GM18861 (cell line): ENCODE measurements around the gene CEP164.
"Not testable (repeated sequence)": the region's sequence is repeated elsewhere in the genome, so short reads cannot be mapped to it uniquely, and the experiment has no call there.

Experiments used
- ATAC-seq: cut with Tn5 transposase; IDR thresholded peaks from one replicate; pipeline ENCODE4 v1.9.1; 2021; ENCODE audit not compliant: unreplicated experiment

Gene CEP164

DNA sequence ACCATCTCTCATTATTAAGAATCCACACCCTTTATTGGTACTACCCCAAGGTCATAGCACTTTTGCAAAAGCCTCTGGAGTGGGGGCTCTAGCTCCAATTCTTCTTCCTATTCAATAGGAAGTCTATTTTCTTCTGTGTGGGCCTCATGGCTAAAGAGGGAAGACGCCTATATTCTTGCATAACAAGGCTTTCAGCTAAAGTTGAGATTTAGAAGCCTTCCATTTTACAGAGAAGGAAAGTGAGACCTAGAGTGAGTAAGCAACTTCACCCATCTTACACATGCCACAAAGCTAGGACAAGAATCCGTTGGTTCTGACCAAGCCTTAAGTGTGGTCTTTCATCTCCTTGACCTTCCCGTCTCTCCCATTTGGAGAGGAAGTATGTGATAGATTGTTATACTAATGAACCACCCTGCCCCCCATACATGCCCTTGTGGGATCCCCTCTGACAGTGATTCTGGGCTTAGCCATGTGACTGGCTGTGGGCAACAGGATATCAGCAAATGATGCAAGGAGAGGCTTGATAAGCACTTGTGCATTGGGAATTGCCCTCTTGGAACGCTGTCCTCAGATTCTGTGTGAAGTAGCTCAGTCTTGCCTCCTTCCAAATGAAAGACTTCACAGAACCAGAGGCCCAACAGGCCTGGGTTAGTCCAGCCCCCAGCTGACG, 23.9 kb upstream of the CEP164 start:
- ATAC-seq = no peak

DNA sequence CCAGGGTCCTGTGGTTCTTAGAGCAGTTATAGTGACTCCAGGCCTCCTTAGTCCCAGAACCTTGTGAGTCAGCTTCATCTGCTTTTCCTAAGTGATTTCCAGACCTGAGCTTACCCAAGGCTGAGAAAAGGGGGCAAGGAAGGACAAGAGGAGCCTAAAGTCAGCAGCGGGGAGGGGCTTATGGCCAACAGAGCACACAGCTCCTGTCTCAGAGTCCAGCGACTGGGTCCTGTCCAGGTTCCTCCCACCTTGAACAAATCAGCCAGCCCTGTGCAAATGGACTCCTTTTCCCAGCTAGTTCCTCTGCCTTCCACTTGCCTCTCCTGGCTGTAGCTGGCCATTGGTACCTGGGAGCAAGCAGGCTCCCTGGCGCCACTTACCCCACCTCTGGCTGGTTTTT, 22.5 kb upstream of the CEP164 start:
- ATAC-seq = no peak

DNA sequence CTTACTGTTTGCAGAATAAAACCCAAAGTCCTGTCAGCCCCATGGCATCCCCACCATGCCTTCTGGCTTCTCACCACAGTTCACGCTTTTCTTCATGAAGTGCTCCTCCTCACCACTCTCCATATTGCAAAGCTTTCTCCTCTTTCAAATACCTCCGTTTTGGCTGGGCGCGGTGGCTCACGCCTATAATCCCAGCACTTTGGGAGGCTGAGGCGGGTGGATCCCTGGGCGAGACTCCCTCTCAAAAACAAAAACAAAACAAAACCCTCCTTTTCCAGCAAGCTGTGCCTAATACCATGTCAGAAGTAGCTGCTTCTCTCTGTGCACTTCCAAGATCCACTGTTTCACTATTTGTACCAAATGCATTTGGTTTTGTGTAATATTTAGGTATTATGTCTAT, 18.3 kb upstream of the CEP164 start:
- ATAC-seq = no peak

DNA sequence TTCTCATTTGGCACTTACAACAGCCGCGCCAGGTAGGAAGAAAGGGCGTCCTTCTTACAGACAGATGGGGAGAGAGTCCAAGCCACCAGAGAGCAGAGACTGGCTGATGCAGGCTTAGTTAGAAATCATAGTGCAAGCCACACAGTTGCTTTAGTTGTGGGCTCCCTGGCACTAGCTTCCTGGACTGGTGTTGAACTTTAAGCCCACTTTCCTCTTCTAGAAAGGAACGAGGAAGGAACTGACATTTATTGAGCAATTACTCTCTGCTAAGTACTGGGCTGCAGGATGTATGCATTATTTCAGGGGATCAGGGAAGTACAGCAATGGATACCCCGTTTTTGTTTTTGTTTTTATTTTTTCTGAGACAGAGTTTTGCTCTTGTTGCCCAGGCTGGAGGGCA, 14.6 kb upstream of the CEP164 start:
- no peak for ATAC-seq

DNA sequence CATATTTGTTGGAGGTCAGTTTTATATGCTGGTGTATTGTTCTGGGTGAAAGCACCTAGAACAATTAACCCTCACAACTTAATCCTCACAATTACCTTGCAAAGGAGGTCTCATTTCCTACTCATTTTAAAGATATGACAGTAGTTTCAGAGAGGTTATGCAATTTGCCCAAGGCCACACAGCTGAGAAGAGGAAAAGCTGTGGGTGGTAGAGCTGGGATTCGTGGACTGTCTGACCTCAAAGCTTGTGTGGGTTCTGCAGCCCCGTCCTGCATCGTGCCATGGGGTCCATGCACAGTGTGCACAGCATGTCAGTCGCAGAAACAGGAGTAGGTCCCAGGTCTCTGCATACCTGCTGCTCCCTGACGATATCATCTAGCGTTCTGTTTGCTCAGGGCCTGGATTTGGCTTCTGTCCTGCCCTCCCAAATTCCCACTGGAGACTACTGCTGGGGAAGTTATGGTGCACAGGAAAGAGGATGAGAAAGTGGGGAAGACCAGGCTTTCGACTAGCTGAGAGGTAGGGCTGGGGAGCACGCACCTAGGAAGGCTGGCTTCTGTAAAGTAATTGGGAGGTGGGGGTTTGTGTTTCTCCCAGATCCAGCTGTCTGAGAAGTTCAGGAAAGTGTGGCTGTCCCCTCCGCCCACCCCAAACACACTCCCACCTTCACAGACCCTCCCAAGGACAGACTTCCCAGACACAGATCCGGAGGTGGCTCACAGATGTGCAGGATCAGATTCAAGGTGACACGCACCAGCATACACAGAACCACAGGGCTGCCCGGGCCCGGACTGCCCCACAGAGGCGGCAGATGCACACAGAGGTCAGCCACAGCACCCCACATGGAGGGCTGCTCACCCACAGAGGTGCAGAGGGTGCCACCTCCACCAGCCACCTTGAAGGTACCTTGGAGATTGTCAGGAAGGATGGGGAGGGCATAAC, 13.6 kb upstream of the CEP164 start:
- no peak for ATAC-seq

DNA sequence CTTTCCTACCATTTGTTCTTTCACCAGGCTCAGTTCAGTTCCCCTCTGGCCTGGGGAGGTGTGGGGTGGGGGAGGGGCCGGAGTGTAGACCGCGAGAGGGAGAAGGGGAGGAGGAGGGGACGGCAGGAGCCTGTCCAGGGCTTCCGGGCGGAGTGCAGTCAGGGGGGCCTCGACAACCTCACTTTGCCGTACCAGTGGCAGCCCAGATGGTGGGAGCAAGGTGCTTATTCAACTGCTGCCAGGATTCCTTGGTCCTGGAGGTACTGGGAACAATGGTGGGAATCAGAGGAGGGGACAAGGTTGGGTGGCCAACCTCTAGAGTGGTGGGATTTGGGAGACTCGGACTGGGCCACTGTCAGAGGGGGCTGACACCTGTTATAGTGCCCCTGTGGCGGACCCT, 12.8 kb upstream of the CEP164 start:
- no peak for ATAC-seq

DNA sequence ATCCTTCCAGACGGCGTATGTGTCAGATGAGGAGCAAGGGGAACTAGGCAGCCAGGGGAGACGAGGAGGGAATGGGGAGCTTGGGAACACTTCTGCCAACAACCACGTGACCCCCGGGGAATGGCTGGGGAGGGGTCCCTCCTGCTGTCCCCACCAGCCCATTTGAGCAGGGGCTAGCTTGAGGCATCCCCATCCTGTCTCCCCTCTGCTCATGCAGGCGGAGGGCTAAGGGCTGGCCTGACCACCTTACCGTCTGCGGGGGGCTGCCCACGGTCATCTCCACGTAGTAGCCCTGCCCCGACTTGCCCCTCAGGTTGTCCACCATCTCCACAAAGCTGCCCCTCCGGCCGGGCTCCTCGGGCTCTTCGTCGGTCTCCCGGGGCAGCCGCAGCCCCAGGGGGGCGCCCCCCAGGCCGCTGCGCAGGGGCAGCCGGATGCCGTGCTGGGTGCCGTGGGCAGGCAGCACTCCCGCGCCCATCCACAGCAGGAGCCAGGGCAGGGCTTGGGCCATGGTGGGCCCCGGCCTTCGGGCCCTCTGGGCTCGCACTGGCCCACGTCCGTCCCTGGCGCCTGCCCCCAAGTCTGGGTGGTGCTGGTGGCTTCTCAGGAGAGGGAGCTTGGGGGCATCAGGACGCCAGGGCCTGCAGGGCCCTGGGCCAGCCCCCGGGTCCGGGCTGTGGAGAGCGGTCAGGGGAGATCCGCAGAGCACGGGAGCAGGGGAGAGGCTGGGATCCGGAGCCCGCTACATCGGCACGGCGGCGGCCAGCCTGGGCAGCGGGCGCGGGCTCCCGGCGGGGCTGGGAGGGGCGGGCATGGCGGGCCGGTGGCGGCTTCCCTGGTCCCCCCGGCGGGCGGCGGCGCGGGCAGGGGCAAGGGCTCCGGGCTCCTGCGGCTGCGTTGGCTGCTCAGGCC, 12.1 kb upstream of the CEP164 start:
- no peak for ATAC-seq

DNA sequence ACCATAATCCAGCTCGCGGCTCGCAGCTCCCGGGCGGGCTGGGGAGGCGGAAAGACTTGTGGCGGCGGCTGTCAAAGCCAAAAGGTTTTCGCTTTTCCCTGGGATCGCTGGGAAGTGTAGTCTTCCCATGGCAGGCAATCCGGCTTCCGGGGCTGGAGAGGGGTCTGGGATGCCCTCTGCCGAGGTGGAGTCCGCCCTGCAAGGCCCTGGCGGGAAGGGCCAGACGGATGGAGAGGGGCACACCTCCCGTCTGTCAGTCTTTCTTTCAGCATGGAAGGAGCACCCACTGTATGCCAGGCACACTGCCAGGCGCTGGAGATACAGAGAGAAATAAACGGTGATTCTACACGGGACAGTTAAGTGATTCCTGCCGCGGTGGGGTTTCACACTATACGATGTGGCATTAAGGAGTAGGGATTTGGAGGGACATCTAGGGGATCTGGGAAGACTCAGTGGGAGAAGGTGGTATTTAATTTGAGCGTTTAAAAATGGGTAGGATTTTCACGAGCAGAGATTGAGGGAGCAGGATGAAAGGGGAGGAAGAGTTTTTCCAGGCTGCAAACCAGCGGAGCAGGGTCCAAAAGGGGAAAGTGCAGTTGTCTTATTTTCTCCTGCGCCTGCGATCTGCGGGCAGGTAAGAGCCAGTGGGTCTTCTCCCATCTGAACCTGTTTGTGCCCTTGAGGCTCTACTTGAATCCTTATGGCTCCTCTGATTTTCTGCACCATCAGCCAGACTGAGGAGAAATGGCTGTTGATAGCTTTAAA, 11.3 kb upstream of the CEP164 start, which contains the start of gene BACE1:
TSS of gene BACE1 (minus strand) at position 60 of the 765 bp plus-strand sequence. CDS start 461 bp downstream, outside the sequence.
- ATAC-seq = no peak

DNA sequence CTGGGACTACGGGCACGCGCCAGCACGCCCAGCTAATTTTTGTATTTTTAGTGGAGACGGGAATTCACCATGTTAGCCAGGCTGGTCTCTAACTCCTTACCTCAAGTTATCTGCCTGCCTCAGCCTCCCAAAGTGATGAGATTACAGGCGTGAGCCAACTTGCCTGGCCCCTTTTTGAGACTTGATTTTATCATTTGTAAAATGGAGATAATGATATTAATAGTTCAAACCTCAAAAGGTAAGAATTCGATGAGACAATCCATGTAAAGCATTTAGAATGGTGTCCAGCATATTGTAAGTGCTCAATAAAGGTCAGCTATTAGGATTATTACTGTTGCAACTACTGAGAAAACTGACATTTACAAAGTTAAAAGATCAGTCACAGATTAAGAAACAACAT, 8.9 kb upstream of the CEP164 start:
- ATAC-seq = no peak

DNA sequence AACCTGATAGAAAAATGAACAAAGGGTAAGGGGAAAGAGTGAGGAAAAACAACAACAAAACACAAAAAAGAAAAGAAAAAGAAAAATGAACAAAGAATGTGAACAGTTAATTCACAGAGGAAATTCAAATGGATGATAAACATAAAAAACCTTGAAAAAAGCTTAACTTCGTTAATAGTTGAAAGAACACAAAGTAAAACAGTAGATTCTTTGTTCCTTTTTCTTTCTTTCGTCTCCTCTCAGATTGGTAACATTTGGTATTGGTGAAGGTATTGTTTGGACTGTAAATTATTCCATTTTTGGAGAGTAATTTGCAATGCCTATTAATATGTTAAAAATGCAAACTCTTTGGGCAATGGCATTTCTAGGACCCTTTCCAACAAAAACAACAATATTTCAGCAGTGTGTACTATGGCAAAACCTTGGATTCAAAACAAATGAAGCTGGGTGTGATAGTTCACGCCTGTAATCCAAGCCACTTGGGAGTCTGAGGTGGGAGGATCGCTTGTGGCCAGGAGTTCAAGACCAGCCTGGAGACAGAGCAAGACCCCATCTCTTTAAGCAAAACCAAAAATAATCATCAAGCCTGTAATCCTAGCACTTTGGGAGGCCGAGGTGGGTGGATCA, 8.3 kb upstream of the CEP164 start:
- ATAC-seq = no peak

DNA sequence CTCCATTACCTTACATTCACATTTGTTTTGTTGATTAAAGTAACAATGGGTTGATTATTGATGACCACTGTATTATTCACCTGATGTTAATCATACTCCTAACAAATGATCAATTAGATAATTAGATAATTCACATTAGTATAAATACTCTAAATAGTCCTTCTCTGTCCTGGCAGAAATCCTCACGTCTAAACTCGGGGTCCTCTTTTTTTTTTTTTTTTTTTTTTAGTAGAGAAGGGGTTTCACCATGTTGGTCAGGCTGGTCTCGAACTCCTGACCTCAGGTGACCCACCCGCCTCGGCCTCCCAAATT, 443 bp upstream of the CEP164 start:
- ATAC-seq = not testable (repeated sequence)

DNA sequence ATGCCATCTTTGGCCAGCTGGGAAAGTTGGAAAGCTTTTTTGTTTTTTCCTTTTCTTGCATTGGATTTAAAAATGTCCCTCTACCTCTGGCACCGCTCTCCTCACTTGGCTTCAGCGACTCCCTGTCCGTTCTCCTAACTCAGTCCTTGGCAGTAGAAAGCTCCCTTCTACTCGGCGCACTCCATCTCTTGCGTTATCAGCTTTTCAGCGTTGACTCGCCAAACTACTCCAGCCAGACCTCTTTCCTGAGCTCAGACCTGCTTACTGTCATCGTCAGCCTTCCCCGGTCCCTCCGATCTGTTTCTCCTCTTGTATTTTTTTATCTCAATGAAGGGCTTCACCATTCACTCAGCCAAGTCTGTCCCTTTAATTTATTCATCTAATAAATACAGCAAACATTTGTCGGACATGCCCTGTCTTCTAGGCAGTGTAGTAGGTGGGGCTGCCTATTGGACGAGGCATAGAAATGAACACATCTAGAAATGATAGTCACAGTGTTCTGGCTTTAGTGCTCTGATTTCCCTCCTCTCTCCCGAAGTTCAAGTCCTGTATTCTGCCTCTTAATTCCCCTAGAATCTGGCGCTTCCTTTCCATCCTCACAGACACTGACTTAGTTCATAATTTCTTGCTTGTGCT, 839 bp downstream of the CEP164 start:
- ATAC-seq = no peak

DNA sequence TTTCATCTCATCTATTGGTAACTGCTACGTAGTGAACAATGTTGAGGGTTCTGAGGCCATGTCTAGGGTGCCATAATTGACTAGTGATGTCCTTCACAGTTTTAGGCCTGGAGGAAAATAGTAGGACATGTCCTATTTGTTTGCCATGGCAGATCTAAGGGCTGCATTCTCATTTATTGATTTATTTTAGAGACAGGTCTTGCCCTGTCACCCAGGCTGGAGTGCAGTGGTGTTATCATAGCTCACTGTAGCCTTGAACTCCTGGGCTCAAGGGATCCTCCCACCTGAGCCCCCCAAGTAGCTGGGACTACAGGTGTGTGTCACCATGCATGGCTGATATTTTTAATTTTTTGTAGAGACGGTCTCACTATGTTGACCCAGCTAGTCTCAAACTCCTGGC, 5.2 kb downstream of the CEP164 start:
- ATAC-seq = no peak

DNA sequence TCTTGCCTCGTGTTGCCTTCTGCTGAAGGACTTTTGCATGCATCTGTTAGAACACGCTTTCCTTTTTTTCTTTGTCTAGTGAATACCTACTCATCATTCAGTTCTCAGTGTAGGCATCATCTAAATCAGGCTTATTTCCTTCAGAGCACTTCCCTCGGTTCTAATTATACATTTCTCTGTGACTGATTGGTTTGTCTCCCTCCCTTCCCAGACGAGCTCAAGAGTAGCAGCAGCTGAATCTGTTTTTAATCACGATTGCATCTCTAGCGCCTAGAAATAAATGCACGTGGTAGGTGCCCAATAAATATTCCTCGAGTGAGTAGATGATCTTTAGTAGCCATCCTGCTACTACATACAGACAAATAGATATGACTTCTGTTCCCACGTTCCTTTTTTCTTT, 6.3 kb downstream of the CEP164 start:
- ATAC-seq = no peak

DNA sequence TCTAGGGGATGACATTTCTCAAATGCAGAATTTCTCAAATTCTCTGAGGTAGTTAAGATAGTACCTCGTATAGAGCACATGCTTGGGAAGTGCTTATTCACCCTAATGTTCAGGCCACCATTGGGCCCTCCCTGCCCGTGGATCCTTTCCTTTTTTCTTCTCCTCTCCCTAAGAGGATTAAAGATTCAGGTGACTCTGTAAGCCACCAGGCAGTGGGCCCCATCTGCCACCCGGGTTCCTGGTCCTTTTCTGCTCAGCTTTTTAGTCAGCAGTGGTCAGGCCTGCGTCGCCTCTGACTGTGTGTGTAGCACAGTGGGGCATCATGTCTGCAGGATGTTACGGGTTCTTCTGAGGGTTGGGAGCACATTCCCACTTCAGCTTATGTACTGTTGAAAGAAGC, 7.2 kb downstream of the CEP164 start:
- ATAC-seq = no peak

DNA sequence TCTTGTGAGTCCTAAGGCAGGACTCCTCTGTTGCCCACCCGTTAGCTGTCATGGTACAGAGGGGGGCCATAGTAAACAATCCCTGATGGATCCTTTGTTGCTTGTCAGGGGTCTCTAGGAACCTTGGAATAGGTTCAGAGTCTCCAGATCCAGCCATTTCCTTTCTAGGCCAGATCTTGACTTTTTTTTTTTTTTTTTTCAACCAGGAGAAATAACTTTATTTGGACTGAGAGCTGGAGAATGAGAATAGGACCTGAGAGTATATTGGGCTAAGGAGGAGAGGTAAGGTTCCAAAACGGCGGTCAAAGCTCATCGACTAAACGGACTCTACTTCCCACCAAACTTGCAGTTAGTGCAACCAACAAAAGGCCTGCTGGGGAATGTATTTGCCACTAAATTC, 7.7 kb downstream of the CEP164 start:
- ATAC-seq = no peak

DNA sequence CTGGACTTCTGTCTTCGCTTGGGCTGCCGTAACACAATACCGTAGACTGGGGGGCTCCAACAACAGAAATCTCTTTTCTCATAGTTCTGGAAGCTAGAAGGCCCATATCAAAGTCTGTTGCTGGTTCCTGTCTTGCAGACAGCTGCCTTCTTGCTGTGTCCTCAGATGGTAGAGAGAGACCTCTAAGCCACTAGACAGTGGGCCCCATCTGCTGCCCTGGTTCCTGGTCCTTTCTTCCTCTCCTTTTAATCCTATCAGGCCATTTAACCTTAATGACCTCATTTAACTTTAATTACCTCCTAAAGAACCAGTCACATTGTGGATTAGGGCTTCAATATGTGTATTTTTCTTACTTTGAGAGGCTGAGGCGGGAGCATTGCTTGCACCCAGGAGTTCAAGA, 9.4 kb downstream of the CEP164 start:
- no peak for ATAC-seq

DNA sequence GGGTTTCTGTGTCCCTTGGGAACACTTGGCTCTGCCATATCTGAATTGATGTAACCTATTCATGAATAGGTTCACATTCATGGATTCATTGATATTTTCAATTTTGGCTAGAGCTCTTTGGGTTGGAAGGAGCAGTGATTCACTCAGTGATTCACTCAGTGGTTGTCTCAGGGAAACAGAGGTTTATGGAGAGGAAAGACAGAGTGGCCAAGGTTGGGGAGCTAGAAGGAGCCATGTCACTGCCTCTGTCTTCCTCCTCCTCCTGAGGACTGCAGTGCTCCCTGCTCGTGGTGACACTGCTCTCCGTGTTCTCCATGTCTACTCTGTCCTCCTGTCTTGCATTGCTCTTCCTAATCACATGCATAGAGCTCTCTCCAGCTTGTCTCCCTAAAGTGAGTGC, 17.4 kb downstream of the CEP164 start:
- ATAC-seq = no peak

DNA sequence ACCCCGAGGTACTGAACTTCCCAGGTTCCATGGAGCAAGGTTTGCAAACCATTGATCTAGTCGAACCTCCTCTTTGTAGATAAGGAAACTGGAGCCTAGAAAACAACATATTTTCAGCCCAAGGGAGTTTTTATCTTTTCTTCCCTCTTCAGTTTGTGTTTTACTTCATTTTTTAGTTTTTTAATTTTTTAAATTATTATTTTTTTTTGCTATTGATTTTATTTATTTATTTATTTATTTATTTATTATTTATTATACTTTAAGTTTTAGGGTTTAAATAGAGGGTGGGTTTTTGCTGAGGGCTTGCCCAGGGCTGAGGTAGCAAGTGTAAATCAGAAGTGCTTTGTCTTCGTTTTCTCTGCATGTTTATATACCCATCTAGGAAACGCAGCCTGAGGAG, 26.9 kb downstream of the CEP164 start:
- ATAC-seq = no peak
